Nephron (organoid): ENCODE data around the gene ALG12.

Experiments
- H3K27ac Mint-ChIP-seq, 3 experiments: 2 replicates each; pipeline ENCODE4 v1.8.0; 2020; ENCODE audit warnings: mixed read lengths in 3 of 3, mild to moderate bottlenecking in 2 of 3, moderate library complexity in 1 of 3
- H3K27me3 Mint-ChIP-seq: 2 replicates; pipeline ENCODE4 v1.8.0; 2021; ENCODE audit warnings: low read depth, mild to moderate bottlenecking, moderate library complexity, mixed read lengths
- H3K36me3 Mint-ChIP-seq: 2 replicates; pipeline ENCODE4 v1.8.0; 2020; ENCODE audit warnings: low read depth, mixed read lengths
- H3K4me1 Mint-ChIP-seq: 2 replicates; pipeline ENCODE4 v1.8.0; 2020; ENCODE audit warnings: mixed read lengths
- H3K4me3 Mint-ChIP-seq, 3 experiments: 2 replicates each; pipeline ENCODE4 v1.8.0; 2020; ENCODE audit warnings: mild to moderate bottlenecking in 3 of 3, mixed read lengths in 3 of 3, moderate library complexity in 2 of 3
- H3K9me3 Mint-ChIP-seq: 2 replicates; pipeline ENCODE4 v1.8.0; 2020; ENCODE audit warnings: mixed read lengths
- CTCF ChIP-seq, 3 experiments: fragments of 200-600 bp; sonication (generic); IDR thresholded peaks; one replicate each; pipeline ENCODE4 v1.5.0; 2021; ENCODE audit warnings: antibody characterized with exemption in 3 of 3; ENCODE audit not compliant: unreplicated experiment in 3 of 3

ALG12 gene

DNA sequence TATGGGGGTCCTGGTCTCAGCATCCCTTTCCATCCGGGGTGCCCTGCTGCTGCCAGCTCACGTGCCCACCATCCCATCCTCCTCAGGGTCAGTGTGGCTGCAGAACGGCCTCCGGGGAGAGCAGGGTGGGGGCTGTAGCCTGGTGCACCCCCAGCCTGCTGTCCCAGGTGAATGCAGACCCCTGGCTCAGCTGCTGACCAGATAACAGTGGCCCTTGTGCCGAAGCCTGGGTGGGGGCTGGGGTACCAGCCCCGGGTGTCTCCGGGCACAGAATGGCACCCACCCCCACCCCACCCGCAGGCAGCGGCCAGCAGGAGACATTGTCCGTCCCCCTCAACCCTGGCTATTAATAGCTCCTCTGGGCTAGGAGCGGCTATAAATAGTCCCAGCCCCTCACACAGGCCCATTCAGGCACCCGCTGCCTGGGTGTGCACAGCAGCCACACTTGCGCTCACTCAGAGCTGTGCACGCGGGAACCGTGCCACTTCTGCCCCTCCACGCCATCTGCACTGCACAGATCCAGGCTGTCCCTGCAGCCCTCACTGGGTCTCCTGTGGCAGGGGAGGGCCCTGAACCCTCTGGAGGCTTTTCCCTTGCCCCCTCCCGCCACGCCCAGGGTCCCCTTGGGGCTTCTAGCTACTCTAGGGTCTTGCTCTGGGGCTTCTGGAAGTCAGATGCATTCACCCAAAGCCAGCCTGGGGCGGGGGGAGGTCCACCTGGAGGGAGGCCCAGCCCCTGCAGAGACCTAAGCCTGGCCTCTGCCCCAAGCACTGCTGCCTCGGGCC is 18.9 kb upstream of the ALG12 start:
- Mint-ChIP-seq H3K4me1 (peaks cover 10% of the 10 kb centered on the region), H3K27me3 (peaks cover 17% of the 10 kb centered on the region), H3K4me3 (peak overlapping the region; percentile 53 to 61 (median 61)), H3K36me3 (no peaks in the 10 kb centered on the region), H3K27ac (no peak overlapping the region), H3K9me3 (no peaks in the 10 kb centered on the region)
- no peak for TF ChIP-seq CTCF (IDR thresholded peaks at IDR 0.05; ENCODE audit: unreplicated experiment in 3 of 3)

DNA sequence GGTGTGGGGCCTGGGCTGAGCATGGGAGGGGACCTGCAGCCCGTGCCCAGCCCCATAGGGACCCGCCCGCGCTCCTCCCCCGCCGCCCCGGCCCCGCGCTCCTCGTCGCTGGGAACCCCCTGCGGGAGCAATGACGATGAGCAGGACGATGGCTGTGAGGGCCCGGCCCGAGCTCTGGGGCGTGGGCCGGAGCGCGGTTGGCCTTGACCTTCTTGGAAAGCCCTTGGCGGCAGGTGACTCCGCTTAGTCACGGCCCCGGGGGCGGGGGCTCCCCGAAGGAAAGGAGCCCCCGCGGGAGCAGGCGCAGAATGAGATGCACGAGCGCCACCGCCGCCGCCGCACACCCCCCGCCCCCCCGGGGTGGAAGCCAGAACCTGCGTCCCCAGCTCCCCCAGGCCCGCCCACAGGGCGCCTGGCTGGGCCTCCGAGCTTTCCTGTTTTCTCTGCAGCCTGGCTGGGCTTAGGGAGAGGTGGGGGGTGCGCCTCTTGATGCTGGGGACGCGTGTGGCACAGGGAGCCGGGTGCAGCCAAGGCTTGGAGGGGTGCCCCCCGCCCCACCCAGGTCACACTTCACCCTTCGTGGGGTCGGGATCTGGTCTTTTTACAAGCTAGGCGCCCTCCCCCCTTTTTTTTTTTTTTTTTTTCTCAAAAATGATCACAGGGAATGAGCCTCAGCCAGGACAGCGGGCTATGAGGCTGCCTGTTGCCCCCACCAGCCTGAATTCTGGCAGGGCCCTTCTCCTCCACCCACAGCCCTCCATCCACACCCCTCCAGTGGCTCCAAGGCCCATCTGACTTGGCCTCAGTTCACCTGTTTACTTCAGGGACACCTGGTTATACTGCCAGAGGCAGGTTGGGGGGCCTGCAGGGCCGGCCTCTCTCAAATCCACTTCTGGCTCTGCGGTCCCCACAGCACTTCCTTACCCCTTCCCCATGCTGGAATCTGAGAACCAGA is 18.1 kb upstream of the ALG12 start:
- no peaks in the 10 kb centered on the region for H3K9me3 Mint-ChIP-seq
- peaks cover 18% of the 10 kb centered on the region for H3K27me3 Mint-ChIP-seq
- no peaks in the 10 kb centered on the region for H3K36me3 Mint-ChIP-seq
- H3K4me3 Mint-ChIP-seq, result peak overlapping the region; percentile 53 to 61 (median 61)
- H3K27ac Mint-ChIP-seq, result no peak overlapping the region
- TF ChIP-seq CTCF (IDR thresholded peaks at IDR 0.05; ENCODE audit: unreplicated experiment in 3 of 3), result no peak
- H3K4me1 Mint-ChIP-seq, result peaks cover 10% of the 10 kb centered on the region

GRCh38 chr22:49935561-49935960 is 17.3 kb upstream of the ALG12 start:
- H3K36me3 Mint-ChIP-seq, result no peaks in the 10 kb centered on the region
- no peak overlapping the region for H3K4me3 Mint-ChIP-seq
- H3K4me1 Mint-ChIP-seq, result peaks cover 10% of the 10 kb centered on the region
- H3K27me3 Mint-ChIP-seq, result peaks cover 25% of the 10 kb centered on the region
- no peaks in the 10 kb centered on the region for H3K9me3 Mint-ChIP-seq
- no peak for TF ChIP-seq CTCF (IDR thresholded peaks at IDR 0.05; ENCODE audit: unreplicated experiment in 3 of 3)
- no peak overlapping the region for H3K27ac Mint-ChIP-seq

- Mint-ChIP-seq H3K4me3 (no peak overlapping the region), H3K36me3 (no peaks in the 10 kb centered on the region), H3K9me3 (no peaks in the 10 kb centered on the region), H3K27me3 (peaks cover 29% of the 10 kb centered on the region), H3K27ac (no peak overlapping the region), H3K4me1 (peaks cover 10% of the 10 kb centered on the region)
- no peak for TF ChIP-seq CTCF (IDR thresholded peaks at IDR 0.05; ENCODE audit: unreplicated experiment in 3 of 3)
Observed at GRCh38 chr22:49934891-49935557, 16.8 kb upstream of the ALG12 start.

DNA sequence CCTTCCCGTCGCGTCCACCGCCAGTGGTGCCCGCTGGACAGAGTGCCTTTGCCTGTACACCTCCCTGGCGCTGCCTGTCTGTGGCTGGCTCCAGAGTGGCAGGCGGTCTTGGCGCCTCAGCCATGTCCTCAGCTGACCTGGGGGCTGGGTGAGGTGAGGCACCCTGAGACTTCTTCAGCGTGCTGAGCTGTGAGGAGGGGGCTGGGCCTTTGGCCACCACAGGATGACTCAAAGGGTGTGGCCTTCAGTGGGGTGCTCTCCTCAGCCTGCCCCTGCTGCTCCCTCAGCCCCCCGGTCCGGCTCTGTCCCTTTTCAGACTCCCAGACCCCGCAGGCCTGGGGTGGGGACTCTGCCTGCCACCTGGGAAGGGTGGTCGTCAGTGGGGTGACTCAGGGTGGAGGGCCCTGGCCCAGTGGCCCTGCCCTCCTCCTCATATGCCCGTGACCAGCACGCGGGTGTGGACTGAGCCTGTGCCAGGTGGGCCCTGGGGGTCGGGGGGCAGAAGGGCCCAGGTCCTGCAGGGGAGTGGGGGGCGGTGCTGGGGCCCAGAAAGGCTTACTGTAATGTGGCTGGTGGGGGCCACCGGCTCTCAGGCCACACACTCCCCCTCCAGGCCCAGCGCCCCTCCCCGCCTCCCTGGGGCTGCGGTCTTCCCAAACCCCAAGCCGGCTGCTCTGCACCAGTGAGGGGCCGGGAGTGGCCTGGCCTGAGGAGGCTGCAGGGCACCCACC is 16.1 kb upstream of the ALG12 start:
- TF ChIP-seq CTCF (IDR thresholded peaks at IDR 0.05; ENCODE audit: unreplicated experiment in 3 of 3), result no peak
- Mint-ChIP-seq H3K4me3 (peak overlapping the region in 1 of 3 experiments; percentile 26), H3K36me3 (no peaks in the 10 kb centered on the region), H3K27me3 (peaks cover 29% of the 10 kb centered on the region), H3K9me3 (no peaks in the 10 kb centered on the region), H3K4me1 (peaks cover 7% of the 10 kb centered on the region), H3K27ac (no peak overlapping the region)
